Tibial artery (tissue), 4 donors: ENCODE measurements around the gene RIPOR3.
"Not testable (repeated sequence)": the region's sequence is repeated elsewhere in the genome, so short reads cannot be mapped to it uniquely, and the experiment has no call there.

Experiments
- DNase-seq, 2 donors: peaks; one replicate each; pipeline ENCODE4 v3.0.0-alpha.2; 2019
- H3K27ac ChIP-seq, 2 donors: fragments of 200-600 bp; sonication (generic) in 1 of 2; 1 replicate in 1 of 2; 2 replicates in 1 of 2; pipeline ENCODE4 v1.5.1; 2018 to 2019; ENCODE audit warnings: mild to moderate bottlenecking in 1 of 2
- H3K27me3 ChIP-seq, 2 donors: fragments of 200-600 bp; sonication (generic) in 1 of 2; one replicate each; pipeline versions ENCODE4 v1.5.1 to v1.6.0; 2016 to 2019
- H3K36me3 ChIP-seq, 3 donors: fragments of 200-600 bp; sonication (generic) in 2 of 3; one replicate each; pipeline ENCODE4 v1.5.1; 2016 to 2019; ENCODE audit warnings: mild to moderate bottlenecking in 2 of 3
- H3K4me1 ChIP-seq, 4 donors: fragments of 200-600 bp; sonication (generic) in 2 of 4; 1 replicate in 3 of 4; 2 replicates in 1 of 4; pipeline ENCODE4 v1.5.1; 2016 to 2019
- H3K4me3 ChIP-seq, 2 donors: fragments of 200-600 bp; sonication (generic) in 1 of 2; 1 replicate in 1 of 2; 2 replicates in 1 of 2; pipeline ENCODE4 v1.5.1; 2018 to 2019; ENCODE audit warnings: mild to moderate bottlenecking in 2 of 2
- H3K9me3 ChIP-seq, 3 donors: fragments of 200-600 bp; sonication (generic) in 1 of 3; one replicate each; pipeline ENCODE4 v1.5.1; 2016 to 2019
- intact Hi-C: fragments of 100-400 bp; cut with DNase I; formaldehyde crosslinking; loops from one replicate; pipeline ENCODE4 v1.15.0; 2023; ENCODE audit warnings: low total_unique reads
- TF ChIP-seq, protein P1 (sequence below), 2 experiments: fragments of 200-600 bp in 1 of 2; fragments of 450-650 bp in 1 of 2; IDR thresholded peaks; one replicate each; pipeline ENCODE4 v1.5.1; 2017 to 2019; ENCODE audit warnings: antibody characterized with exemption in 2 of 2, mild to moderate bottlenecking in 1 of 2, moderate library complexity in 1 of 2

RIPOR3 gene

DNA sequence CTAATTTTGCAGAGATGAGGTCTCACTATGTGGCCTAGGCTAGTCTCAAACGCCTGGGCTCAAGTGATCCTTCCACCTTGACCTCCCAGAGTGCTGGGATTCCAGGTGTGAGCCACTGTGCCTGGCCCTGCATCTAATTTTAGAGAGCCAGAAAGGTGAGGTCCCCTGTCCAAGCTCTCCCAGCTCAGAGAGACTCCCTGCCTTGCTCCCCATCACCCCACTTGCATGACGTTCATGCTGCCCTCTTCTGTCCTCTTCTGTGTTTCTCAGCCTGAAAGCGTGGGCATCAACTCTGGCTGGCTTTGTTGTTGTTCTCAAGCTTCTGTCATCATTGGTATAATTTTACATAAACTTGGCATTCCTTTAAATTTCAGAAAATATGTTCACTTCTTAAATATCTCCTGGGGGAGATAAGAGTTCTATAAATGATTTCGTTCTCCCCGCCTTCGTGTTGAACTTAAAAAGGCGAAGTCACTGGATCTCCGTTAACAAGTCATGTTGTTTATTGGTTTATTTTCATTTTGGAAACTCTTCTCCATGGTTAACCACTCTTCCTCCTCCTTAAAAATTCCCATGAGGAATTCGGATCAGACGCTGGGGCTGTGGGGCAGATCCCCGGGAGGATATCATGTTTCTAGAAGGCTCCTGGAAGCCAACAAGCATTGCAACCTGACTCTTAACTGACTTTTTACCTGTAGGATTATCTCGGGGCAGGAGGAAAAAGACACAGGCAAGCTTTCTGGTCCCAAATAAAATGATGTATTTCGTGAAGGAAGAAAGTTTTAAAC lies 26.8 kb upstream of the RIPOR3 start:
- intact Hi-C loops: no loop called here
- Histone ChIP-seq H3K4me3 (no peak overlapping the region), H3K4me1 (peaks cover 0 to 33% (median 9%) of the 10 kb centered on the region in 4 donors), H3K36me3 (no peaks in the 10 kb centered on the region), H3K9me3 (no peaks in the 10 kb centered on the region), H3K27ac (peak overlapping the region; percentile 49 to 56), H3K27me3 (no peaks in the 10 kb centered on the region)
- TF ChIP-seq, protein P1, sequence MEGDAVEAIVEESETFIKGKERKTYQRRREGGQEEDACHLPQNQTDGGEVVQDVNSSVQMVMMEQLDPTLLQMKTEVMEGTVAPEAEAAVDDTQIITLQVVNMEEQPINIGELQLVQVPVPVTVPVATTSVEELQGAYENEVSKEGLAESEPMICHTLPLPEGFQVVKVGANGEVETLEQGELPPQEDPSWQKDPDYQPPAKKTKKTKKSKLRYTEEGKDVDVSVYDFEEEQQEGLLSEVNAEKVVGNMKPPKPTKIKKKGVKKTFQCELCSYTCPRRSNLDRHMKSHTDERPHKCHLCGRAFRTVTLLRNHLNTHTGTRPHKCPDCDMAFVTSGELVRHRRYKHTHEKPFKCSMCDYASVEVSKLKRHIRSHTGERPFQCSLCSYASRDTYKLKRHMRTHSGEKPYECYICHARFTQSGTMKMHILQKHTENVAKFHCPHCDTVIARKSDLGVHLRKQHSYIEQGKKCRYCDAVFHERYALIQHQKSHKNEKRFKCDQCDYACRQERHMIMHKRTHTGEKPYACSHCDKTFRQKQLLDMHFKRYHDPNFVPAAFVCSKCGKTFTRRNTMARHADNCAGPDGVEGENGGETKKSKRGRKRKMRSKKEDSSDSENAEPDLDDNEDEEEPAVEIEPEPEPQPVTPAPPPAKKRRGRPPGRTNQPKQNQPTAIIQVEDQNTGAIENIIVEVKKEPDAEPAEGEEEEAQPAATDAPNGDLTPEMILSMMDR (IDR thresholded peaks at IDR 0.05): no peak
- peak in 1 of 2 donors; percentile 55 for DNase-seq

DNA sequence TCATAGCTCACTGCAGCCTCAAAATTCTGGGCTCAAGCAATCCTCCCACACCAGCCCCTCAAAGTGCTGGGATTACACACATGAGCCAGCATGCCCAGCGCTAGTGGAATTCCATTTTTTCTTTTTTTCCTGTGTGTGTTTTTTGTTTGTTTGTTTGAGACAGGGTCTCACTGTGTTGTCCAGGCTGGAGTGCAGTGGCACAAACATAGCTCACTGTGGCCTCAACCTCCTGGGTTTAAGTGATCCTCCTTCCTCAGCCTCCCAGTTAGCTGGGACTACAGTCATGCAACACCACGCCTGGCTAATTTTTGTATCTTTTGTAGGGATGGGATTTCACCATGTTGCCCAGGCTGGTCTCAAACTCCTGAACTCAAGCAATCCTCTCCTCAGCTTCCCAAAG lies 26.0 kb upstream of the RIPOR3 start:
- DNase-seq: peak in 1 of 2 donors; percentile 11
- TF ChIP-seq, protein P1 (IDR thresholded peaks at IDR 0.05): no peak
- Histone ChIP-seq H3K27me3 (no peaks in the 10 kb centered on the region), H3K4me1 (peaks cover 0 to 25% (median 5%) of the 10 kb centered on the region in 4 donors), H3K36me3 (no peaks in the 10 kb centered on the region), H3K4me3 (no peak overlapping the region), H3K27ac (no peak overlapping the region), H3K9me3 (no peaks in the 10 kb centered on the region)
- intact Hi-C loops: no loop called here

DNA sequence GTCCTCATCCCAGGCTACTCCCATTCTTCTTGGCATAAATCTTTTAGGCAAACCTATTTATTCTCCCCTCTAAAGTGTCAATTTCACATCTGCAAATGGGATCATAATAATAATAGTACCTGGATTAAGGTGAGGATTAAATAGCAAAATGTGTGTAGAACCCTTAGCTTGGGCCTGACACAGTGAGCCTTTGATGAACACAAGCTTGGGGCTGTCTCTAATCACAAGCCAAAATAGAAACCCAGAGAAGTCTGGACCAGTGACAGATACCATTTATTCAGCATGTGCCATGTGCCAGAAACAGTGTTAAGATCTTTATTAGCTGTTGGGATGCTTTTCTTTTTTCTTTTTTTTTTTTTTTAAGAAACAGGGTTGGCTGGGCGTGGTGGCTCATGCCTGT lies 25.2 kb upstream of the RIPOR3 start:
- DNase-seq: no peak
- Histone ChIP-seq H3K4me1 (peaks cover 0 to 20% (median 2%) of the 10 kb centered on the region in 4 donors), H3K27ac (no peak overlapping the region), H3K4me3 (no peak overlapping the region), H3K9me3 (no peaks in the 10 kb centered on the region), H3K27me3 (no peaks in the 10 kb centered on the region), H3K36me3 (no peaks in the 10 kb centered on the region)
- intact Hi-C loops: no loop called here
- TF ChIP-seq, protein P1 (IDR thresholded peaks at IDR 0.05): no peak

DNA sequence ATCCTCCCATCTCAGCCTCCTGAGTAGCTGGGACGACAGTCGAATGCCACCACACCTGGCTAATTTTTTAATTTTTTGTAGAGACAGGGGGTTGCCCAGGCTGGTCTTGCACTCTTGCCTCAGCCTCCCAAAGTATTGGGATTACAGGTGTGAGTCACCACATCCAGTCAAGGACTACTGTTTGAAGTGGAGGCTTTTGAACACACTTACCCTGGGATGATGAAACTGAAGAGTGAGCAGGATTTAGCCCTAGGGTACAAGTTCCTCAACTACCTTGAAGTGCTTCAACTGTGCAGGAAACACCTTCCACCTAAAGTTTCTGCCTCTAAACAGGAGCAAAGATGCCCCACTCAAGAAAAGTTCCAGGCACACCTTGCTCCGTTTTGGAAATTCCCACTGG lies 24.4 kb upstream of the RIPOR3 start:
- no peaks in the 10 kb centered on the region for H3K27me3 ChIP-seq
- no peak overlapping the region for H3K4me3 ChIP-seq
- intact Hi-C loops: no loop called here
- no peak overlapping the region for H3K27ac ChIP-seq
- TF ChIP-seq, protein P1 (IDR thresholded peaks at IDR 0.05): no peak
- H3K4me1 ChIP-seq: peaks cover 0 to 12% (median 0%) of the 10 kb centered on the region in 4 donors
- no peaks in the 10 kb centered on the region for H3K9me3 ChIP-seq
- DNase-seq: peak in 1 of 2 donors; percentile 20
- H3K36me3 ChIP-seq: no peaks in the 10 kb centered on the region

DNA sequence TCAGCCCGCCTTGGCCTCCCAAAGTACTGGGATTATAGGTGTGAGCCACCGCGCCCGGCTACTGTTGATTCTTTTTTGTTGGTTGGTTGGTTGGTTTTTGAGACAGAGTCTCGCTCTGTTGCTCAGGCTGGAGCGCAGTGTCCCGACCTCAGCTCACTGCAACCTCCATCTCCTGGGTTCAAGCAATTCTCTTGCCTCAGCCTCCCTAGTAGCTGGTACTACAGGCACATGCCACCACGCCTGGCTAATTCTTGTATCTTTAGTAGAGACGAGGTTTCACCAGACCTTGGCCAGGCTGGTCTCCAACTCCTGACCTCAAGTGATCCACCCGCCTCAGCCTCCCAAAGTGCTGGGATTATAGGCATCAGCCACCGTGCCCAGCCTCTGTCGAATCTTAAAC lies 23.1 kb upstream of the RIPOR3 start:
- H3K4me3 ChIP-seq, H3K27me3 ChIP-seq, intact Hi-C loops, H3K9me3 ChIP-seq, H3K27ac ChIP-seq, H3K36me3 ChIP-seq: not testable (repeated sequence)
- DNase-seq: peak in 1 of 2 donors; percentile 25
- peaks cover 0 to 10% (median 0%) of the 10 kb centered on the region in 4 donors for H3K4me1 ChIP-seq

DNA sequence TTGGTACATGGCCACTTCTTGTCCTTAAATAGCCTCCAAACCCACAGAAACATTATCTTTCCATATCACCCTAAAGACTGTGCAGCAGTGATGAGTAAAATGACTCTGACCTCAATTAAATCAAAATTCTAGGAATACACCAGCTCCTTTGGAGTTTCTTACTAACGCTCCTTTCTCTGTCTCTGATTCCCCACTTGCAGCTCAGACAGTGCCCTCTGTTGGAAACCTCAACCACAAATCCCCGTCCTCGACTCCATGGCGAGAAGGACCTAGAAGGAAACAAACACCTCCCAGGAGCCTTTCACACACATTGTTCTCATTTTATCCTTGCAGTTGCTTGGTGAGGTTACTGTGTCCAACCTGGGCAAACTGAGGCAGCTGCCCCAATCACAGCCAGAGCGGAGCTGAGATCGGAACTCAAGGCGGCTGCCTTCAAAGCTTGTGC lies 22.3 kb upstream of the RIPOR3 start:
- no peak for DNase-seq
- intact Hi-C loops: no loop called here
- Histone ChIP-seq H3K27ac (no peak overlapping the region), H3K4me1 (peaks cover 0 to 10% (median 0%) of the 10 kb centered on the region in 4 donors), H3K36me3 (no peaks in the 10 kb centered on the region), H3K27me3 (peaks cover 0 to 3% of the 10 kb centered on the region in 2 donors), H3K9me3 (no peaks in the 10 kb centered on the region), H3K4me3 (no peak overlapping the region)
- TF ChIP-seq, protein P1 (IDR thresholded peaks at IDR 0.05): peak; percentile 31 to 37
